Endodermal cell (in vitro differentiated cells): Measurements from ENCODE around the gene KIAA2012. TPM values are rescaled to one million over a fixed set of nuclear protein-coding genes. Genes with fewer than 3 reads are reported as not detected.
A peak's percentile ranks its signal among the peaks of the same experiment; 100 is the strongest.
"Not testable (repeated sequence)": the region's sequence is repeated elsewhere in the genome, so short reads cannot be mapped to it uniquely, and the experiment has no call there.

ENCODE experiments used
- DNase-seq: peaks from one replicate; pipeline ENCODE4 v3.0.0-alpha.2; 2017
- H3K27ac ChIP-seq: 2 replicates; pipeline ENCODE4 v1.5.1; 2013; ENCODE audit warnings: mild to moderate bottlenecking, low read depth, low read length, moderate library complexity
- H3K27me3 ChIP-seq: 2 replicates; pipeline ENCODE4 v1.6.1; 2013; ENCODE audit warnings: mild to moderate bottlenecking, low read length, moderate library complexity; ENCODE audit not compliant: insufficient read depth, control insufficient read depth, poor library complexity, severe bottlenecking
- H3K36me3 ChIP-seq: 2 replicates; pipeline ENCODE4 v1.7.0; 2013; ENCODE audit warnings: mild to moderate bottlenecking, low read length, moderate library complexity; ENCODE audit not compliant: control insufficient read depth, insufficient read depth
- H3K4me1 ChIP-seq: one replicate; pipeline ENCODE4 v1.7.0; 2013; ENCODE audit warnings: low read length; ENCODE audit not compliant: control insufficient read depth, insufficient read depth
- H3K4me3 ChIP-seq: 2 replicates; pipeline ENCODE4 v1.5.1; 2013; ENCODE audit warnings: mild to moderate bottlenecking, low read length, moderate library complexity
- H3K9ac ChIP-seq: 2 replicates; pipeline ENCODE4 v1.6.1; 2013; ENCODE audit warnings: mild to moderate bottlenecking, low read length, moderate library complexity; ENCODE audit not compliant: poor library complexity, severe bottlenecking; ENCODE audit errors: extremely low read depth
- H3K9me3 ChIP-seq: 2 replicates; pipeline ENCODE4 v1.6.1; 2013; ENCODE audit warnings: mild to moderate bottlenecking, low read length, moderate library complexity; ENCODE audit not compliant: control insufficient read depth
- H3K27ac Mint-ChIP-seq: 2 replicates; pipeline ENCODE4 v1.8.0; 2020; ENCODE audit warnings: mixed read lengths
- H3K27me3 Mint-ChIP-seq: 2 replicates; pipeline ENCODE4 v1.8.0; 2021; ENCODE audit warnings: mild to moderate bottlenecking, mixed read lengths; ENCODE audit not compliant: insufficient read depth
- H3K36me3 Mint-ChIP-seq: 2 replicates; pipeline ENCODE4 v1.8.0; 2020; ENCODE audit warnings: low read depth, mixed read lengths
- H3K4me1 Mint-ChIP-seq: 2 replicates; pipeline ENCODE4 v1.8.0; 2020; ENCODE audit warnings: mixed read lengths
- H3K4me3 Mint-ChIP-seq: 2 replicates; pipeline ENCODE4 v1.8.0; 2020; ENCODE audit warnings: mild to moderate bottlenecking, moderate library complexity, mixed read lengths
- H3K9me3 Mint-ChIP-seq: 2 replicates; pipeline ENCODE4 v1.8.0; 2020; ENCODE audit warnings: mild to moderate bottlenecking, mixed read lengths
- WGBS, 2 experiments: methylation state at CpG; one replicate each; pipeline versions ENCODE4 v1.1.5 to v1.1.7; 2013; ENCODE audit warnings: missing lambda C conversion rate in 2 of 2, mixed read lengths in 1 of 2; ENCODE audit not compliant: insufficient coverage in 1 of 2, insufficient read length in 1 of 2; 5-methylcytosine and 5-hydroxymethylcytosine counted together
- total RNA-seq, 2 donors: library from RNA; stranded (reverse); fragmentation: NEBNext Ultra II Directional in 1 of 2; extraction: Animal tissue kit (Norgen Biotek cat#: 25700) in 1 of 2; gene quantifications; 2 replicates in 1 of 2; 3 replicates in 1 of 2; pipeline ENCODE4 v1.2.1, GENCODE V29; 2021
- TF ChIP-seq, protein P1 (sequence below): fragments of 200-600 bp; sonication (generic); conservative IDR thresholded peaks from 2 replicates; pipeline ENCODE4 v1.5.0; 2021; ENCODE audit warnings: antibody characterized with exemption, mild to moderate bottlenecking

The KIAA2012 gene
- total RNA-seq, 2 donors from 2014 or later = 0.62 to 1.0 TPM

DNA sequence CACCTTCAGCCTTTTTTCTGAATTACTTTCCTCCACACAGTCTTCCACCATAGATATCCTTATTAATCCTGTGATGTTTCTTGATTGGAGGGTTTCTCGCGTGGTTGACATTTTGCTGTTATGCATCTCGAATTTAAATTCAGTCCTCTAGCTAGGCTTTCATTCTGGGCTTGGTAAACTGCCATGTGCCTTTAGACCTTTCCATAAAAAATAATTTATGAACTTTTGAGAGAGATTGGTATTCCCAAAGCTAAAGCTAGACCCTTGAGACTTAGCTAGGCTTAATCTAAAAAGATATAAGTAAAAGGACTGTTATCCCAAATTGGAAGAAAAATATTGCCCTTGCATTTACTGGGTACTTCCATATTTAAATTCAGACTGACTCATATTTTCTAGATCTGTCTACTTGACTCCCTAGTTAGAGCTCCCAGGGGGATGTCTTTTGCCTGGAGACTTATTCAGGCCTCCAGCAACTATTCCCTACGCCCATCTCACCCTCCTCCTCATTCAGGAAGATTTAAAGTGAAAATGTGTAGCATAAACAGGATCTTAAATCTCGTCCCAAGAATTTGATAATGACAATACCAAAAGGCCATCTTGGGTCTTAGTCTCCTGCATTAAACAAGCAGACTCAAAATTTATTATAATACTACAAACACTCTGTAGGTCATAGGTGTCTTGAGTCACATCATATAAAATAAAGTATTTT lies 60.3 kb downstream of the KIAA2012 start:
- Mint-ChIP-seq H3K4me1 (peaks cover 19% of the 10 kb centered on the region), H3K4me3 (no peak overlapping the region), H3K27ac (no peak overlapping the region), H3K27me3 (peaks cover 2% of the 10 kb centered on the region), H3K9me3 (no peaks in the 10 kb centered on the region), H3K36me3 (no peaks in the 10 kb centered on the region)
- Histone ChIP-seq H3K36me3 (no peaks in the 10 kb centered on the region), H3K4me3 (no peak overlapping the region), H3K4me1 (peaks cover 3% of the 10 kb centered on the region), H3K27me3 (no peaks in the 10 kb centered on the region), H3K27ac (no peak overlapping the region), H3K9me3 (no peaks in the 10 kb centered on the region), H3K9ac (no peak overlapping the region)
- TF ChIP-seq, protein P1, sequence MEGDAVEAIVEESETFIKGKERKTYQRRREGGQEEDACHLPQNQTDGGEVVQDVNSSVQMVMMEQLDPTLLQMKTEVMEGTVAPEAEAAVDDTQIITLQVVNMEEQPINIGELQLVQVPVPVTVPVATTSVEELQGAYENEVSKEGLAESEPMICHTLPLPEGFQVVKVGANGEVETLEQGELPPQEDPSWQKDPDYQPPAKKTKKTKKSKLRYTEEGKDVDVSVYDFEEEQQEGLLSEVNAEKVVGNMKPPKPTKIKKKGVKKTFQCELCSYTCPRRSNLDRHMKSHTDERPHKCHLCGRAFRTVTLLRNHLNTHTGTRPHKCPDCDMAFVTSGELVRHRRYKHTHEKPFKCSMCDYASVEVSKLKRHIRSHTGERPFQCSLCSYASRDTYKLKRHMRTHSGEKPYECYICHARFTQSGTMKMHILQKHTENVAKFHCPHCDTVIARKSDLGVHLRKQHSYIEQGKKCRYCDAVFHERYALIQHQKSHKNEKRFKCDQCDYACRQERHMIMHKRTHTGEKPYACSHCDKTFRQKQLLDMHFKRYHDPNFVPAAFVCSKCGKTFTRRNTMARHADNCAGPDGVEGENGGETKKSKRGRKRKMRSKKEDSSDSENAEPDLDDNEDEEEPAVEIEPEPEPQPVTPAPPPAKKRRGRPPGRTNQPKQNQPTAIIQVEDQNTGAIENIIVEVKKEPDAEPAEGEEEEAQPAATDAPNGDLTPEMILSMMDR = no peak
- WGBS, 2 experiments = 91% methylated on average over 5 of the region's 5 CpGs; no CpG with 5 or more reads in 1 of the 2 experiments
- no peak for DNase-seq

DNA sequence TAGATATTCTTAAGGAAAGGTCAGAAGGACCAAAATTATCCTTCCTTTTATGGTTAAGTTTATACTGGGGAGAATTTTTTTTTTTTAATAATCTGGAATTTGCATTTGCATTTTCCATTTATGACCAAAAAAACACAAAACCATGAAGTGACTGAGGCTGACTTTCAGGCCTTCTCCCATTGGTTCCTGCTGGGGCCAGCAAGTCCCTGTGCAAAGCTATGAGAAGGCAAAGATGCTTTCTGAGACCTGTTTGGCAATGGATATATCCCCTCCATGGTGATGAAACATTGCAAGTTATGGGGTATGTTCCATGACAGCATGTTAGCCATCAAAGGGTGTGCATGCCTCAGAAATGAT lies 60.8 kb downstream of the KIAA2012 start:
- no peak overlapping the region for H3K27ac Mint-ChIP-seq
- no peaks in the 10 kb centered on the region for H3K9me3 Mint-ChIP-seq

DNA sequence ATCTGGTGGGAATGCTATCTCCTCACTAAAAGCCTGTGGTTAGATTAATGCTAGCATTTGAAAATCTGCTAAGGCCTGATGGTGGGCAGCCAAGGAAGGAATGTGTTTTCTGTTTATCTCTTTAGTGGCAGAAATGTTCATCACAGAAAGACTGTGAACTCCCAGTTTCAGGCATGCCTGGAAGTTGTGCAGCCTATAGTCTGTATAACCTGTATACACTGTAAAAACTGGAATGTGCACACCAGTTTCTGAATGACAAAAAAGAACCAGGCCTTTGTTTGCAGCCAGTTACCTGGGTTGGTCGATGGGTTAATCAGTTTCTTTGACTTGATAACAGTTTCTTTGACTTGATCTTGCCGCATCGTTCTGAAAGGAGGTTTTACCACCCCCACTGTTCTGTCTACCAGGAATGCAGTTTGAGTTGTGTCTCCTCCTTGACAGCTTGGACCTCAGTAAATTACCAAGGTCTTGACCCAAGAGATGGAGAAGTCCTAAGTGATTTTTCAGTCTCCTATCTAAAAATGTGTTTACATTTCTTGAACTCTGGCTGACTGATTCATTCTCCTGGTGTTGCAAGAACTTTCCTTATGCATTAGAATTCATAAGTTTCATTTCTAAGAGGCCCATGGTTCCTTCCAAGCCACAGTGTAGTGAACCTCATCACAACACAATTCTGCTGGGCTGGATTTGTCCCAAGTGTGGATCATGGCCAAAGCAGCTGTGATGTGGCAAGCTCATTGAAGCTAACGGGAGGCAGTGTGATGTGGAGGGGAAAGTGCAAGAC lies 62.2 kb downstream of the KIAA2012 start:
- Mint-ChIP-seq H3K4me3 (no peak overlapping the region), H3K27me3 (peaks cover 2% of the 10 kb centered on the region), H3K36me3 (no peaks in the 10 kb centered on the region), H3K4me1 (peaks cover 26% of the 10 kb centered on the region), H3K9me3 (no peaks in the 10 kb centered on the region), H3K27ac (peak overlapping the region; percentile 61)
- no peak for DNase-seq
- no peaks in the 10 kb centered on the region for H3K9me3 ChIP-seq
- H3K4me1 ChIP-seq = peaks cover 3% of the 10 kb centered on the region
- WGBS, 2 experiments = 54 to 79% methylated on average over 3 to 4 of the region's 4 CpGs
- no peaks in the 10 kb centered on the region for H3K36me3 ChIP-seq
- TF ChIP-seq, protein P1 = no peak
- H3K27ac ChIP-seq = no peak overlapping the region
- no peak overlapping the region for H3K4me3 ChIP-seq
- H3K27me3 ChIP-seq = no peaks in the 10 kb centered on the region
- H3K9ac ChIP-seq = no peak overlapping the region

More for the DNA sequence above, 60.8 kb downstream of the KIAA2012 start:
- Histone ChIP-seq H3K27ac (no peak overlapping the region), H3K9ac (no peak overlapping the region), H3K9me3 (no peaks in the 10 kb centered on the region), H3K4me1 (peaks cover 3% of the 10 kb centered on the region), H3K4me3 (no peak overlapping the region), H3K36me3 (no peaks in the 10 kb centered on the region), H3K27me3 (no peaks in the 10 kb centered on the region)
- H3K4me3 Mint-ChIP-seq = no peak overlapping the region
- H3K27me3 Mint-ChIP-seq = peaks cover 2% of the 10 kb centered on the region
- TF ChIP-seq, protein P1 = no peak
- no peak for DNase-seq
- no peaks in the 10 kb centered on the region for H3K36me3 Mint-ChIP-seq
- H3K4me1 Mint-ChIP-seq = peaks cover 21% of the 10 kb centered on the region

DNA sequence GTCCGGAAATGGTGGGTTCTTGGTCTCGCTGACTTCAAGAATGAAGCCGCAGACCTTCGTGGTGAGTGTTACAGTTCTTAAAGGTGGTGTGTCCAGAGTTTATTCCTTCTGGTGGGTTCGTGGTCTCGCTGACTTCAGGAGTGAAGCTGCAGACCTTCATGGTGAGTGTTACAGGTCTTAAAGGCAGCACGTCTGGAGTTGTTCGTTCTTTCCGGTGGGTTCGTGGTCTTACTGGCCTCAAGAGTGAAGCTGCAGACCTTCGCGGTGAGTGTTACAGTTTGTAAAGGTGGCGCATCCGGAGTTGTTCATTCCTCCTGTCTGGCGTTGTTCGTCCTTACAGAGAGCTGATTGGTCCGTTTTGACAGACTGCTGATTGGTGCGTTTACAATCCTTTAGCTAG lies 63.0 kb downstream of the KIAA2012 start:
- not testable (repeated sequence) for H3K27ac Mint-ChIP-seq, H3K27ac ChIP-seq

More for the DNA sequence above, 63.0 kb downstream of the KIAA2012 start:
- H3K27me3 ChIP-seq, H3K36me3 Mint-ChIP-seq, H3K4me3 Mint-ChIP-seq, H3K9me3 ChIP-seq, H3K36me3 ChIP-seq, H3K27me3 Mint-ChIP-seq, DNase-seq, H3K4me1 ChIP-seq, H3K9me3 Mint-ChIP-seq, H3K9ac ChIP-seq, H3K4me3 ChIP-seq: not testable (repeated sequence)
- peaks cover 32% of the 10 kb centered on the region for H3K4me1 Mint-ChIP-seq
- 88 to 92% methylated on average over 18 of the region's 18 CpGs for WGBS, 2 experiments
